ENCODE measurements around the gene PREB.
A peak's percentile ranks its signal among the peaks of the same experiment; 100 is the strongest.

PREB gene

DNA sequence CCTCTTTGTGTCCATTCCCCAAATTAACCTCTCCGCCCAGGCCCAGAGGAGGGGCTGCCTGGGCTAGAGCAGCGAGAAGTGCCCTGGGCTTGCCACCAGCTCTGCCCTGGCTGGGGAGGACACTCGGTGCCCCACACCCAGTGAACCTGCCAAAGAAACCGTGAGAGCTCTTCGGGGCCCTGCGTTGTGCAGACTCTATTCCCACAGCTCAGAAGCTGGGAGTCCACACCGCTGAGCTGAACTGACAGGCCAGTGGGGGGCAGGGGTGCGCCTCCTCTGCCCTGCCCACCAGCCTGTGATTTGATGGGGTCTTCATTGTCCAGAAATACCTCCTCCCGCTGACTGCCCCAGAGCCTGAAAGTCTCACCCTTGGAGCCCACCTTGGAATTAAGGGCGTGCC, 34.4 kb downstream of the PREB start:
- DNase-seq (ENCODE audit: insufficient read length, low spot score) (no peak), FAIRE-seq (no peak)
- TF ChIP-seq POLR2AphosphoS5 (IDR thresholded peaks at IDR 0.05; ENCODE audit: low read depth, low read length) (no peak), SPI1 (IDR thresholded peaks at IDR 0.05; ENCODE audit: low read depth, low read length) (no peak), POU2F2 (IDR thresholded peaks at IDR 0.05; ENCODE audit: low read depth, low read length) (no peak), POLR2A (IDR thresholded peaks at IDR 0.05; ENCODE audit: low read depth, low read length) (no peak), TAF1 (IDR thresholded peaks at IDR 0.05; ENCODE audit: low read depth, low read length) (no peak), PAX5 (IDR thresholded peaks at IDR 0.05; ENCODE audit: insufficient read depth, low read length, severe bottlenecking) (no peak)

- no peak for TF ChIP-seq TAF1 (IDR thresholded peaks at IDR 0.05; ENCODE audit: low read depth, low read length)
- no peak for FAIRE-seq
- DNase-seq (ENCODE audit: insufficient read length, low spot score) = no peak
These were observed 35.0 kb downstream of the PREB start for GRCh38 chr2:27099334-27099955.

- no peak for DNase-seq (ENCODE audit: insufficient read length, low spot score)
- FAIRE-seq = no peak
These were observed 37.1 kb downstream of the PREB start for GRCh38 chr2:27097341-27097740.

GRCh38 chr2:27096748-27097297, 37.6 kb downstream of the PREB start:
- DNase-seq (ENCODE audit: insufficient read length, low spot score) (no peak), FAIRE-seq (no peak)
- TF ChIP-seq TAF1 (IDR thresholded peaks at IDR 0.05; ENCODE audit: low read depth, low read length) (no peak), POLR2AphosphoS5 (IDR thresholded peaks at IDR 0.05; ENCODE audit: low read depth, low read length) (no peak), SPI1 (IDR thresholded peaks at IDR 0.05; ENCODE audit: low read depth, low read length) (no peak), POU2F2 (IDR thresholded peaks at IDR 0.05; ENCODE audit: low read depth, low read length) (no peak), PAX5 (IDR thresholded peaks at IDR 0.05; ENCODE audit: insufficient read depth, low read length, severe bottlenecking) (no peak), POLR2A (IDR thresholded peaks at IDR 0.05; ENCODE audit: low read depth, low read length) (no peak)

More at GRCh38 chr2:27097341-27097740, 37.1 kb downstream of the PREB start:
- TF ChIP-seq TAF1 (IDR thresholded peaks at IDR 0.05; ENCODE audit: low read depth, low read length) (no peak), SPI1 (IDR thresholded peaks at IDR 0.05; ENCODE audit: low read depth, low read length) (no peak), POLR2A (IDR thresholded peaks at IDR 0.05; ENCODE audit: low read depth, low read length) (no peak), POU2F2 (IDR thresholded peaks at IDR 0.05; ENCODE audit: low read depth, low read length) (no peak), POLR2AphosphoS5 (IDR thresholded peaks at IDR 0.05; ENCODE audit: low read depth, low read length) (no peak), PAX5 (IDR thresholded peaks at IDR 0.05; ENCODE audit: insufficient read depth, low read length, severe bottlenecking) (no peak)

DNA sequence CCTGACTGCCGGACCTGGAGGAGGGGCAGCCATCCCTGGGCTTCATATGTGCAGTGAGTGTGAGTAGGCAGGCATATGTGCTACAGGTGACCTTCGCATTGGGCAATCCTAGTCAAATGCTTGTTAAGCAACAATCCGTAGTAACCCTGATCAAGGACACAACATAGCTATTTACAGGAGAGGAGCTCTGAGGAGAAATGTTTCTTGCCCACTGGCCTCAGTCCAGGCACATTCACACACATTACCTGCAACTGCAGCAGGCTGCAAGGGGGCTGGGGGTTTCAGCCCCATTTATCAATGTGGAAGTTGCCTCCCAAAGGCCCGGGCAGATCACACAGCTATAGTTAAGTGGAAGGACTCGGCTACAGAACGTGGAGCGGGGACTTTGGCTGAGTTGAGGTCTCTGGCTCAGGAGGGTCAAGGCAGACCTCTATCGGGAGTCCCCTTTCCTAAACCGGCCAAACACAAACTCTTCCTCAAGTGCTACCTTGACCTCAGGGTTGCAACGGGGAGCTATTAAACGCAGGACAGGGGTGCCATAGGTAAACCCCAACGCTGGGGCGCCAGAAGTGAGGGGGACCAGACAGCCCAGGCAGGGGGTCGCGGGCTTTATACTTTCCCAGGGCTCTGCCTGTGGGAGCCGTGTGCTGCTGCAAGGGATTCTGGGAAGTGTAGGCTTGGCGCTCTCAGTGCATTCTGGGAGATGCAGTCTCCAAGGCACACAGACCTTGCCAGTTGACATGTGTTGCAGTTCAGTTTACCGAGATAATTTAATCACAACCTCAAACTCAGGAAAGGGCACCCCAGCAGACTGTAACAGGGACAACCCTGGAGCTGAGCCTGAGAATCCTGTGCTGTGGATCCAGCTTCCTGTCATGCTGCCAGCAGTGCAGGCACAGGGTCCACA, 38.4 kb downstream of the PREB start:
- TF ChIP-seq SPI1 (IDR thresholded peaks at IDR 0.05; ENCODE audit: low read depth, low read length) (0 out of 2 replicates have a peak, but pooled peaks have one; percentile 4), TAF1 (IDR thresholded peaks at IDR 0.05; ENCODE audit: low read depth, low read length) (no peak)
- FAIRE-seq (peak; percentile 88), DNase-seq (ENCODE audit: insufficient read length, low spot score) (peak; percentile 75)

- FAIRE-seq = no peak
- no peak for DNase-seq (ENCODE audit: insufficient read length, low spot score)
- TF ChIP-seq POU2F2 (IDR thresholded peaks at IDR 0.05; ENCODE audit: low read depth, low read length) = no peak
- TF ChIP-seq POLR2AphosphoS5 (IDR thresholded peaks at IDR 0.05; ENCODE audit: low read depth, low read length) = no peak
- no peak for TF ChIP-seq TAF1 (IDR thresholded peaks at IDR 0.05; ENCODE audit: low read depth, low read length)
- TF ChIP-seq SPI1 (IDR thresholded peaks at IDR 0.05; ENCODE audit: low read depth, low read length) = no peak
- TF ChIP-seq POLR2A (IDR thresholded peaks at IDR 0.05; ENCODE audit: low read depth, low read length) = no peak
- no peak for TF ChIP-seq PAX5 (IDR thresholded peaks at IDR 0.05; ENCODE audit: insufficient read depth, low read length, severe bottlenecking)
These were observed 39.0 kb downstream of the PREB start for GRCh38 chr2:27095427-27095744.

- DNase-seq (ENCODE audit: insufficient read length, low spot score) (no peak), FAIRE-seq (no peak)
- TF ChIP-seq POU2F2 (IDR thresholded peaks at IDR 0.05; ENCODE audit: low read depth, low read length) (no peak), SPI1 (IDR thresholded peaks at IDR 0.05; ENCODE audit: low read depth, low read length) (no peak), TAF1 (IDR thresholded peaks at IDR 0.05; ENCODE audit: low read depth, low read length) (no peak), POLR2AphosphoS5 (IDR thresholded peaks at IDR 0.05; ENCODE audit: low read depth, low read length) (no peak), PAX5 (IDR thresholded peaks at IDR 0.05; ENCODE audit: insufficient read depth, low read length, severe bottlenecking) (no peak), POLR2A (IDR thresholded peaks at IDR 0.05; ENCODE audit: low read depth, low read length) (no peak)
These were observed 40.0 kb downstream of the PREB start for GRCh38 chr2:27094353-27094984.

GRCh38 chr2:27093430-27094352, 40.7 kb downstream of the PREB start:
- no peak for TF ChIP-seq POLR2AphosphoS5 (IDR thresholded peaks at IDR 0.05; ENCODE audit: low read depth, low read length)
- no peak for TF ChIP-seq POU2F2 (IDR thresholded peaks at IDR 0.05; ENCODE audit: low read depth, low read length)
- FAIRE-seq (no peak), DNase-seq (ENCODE audit: insufficient read length, low spot score) (no peak)

Measured in GM12891 (cell line).